HG02870 (cell line): ENCODE data around the gene SMARCAL1.

Experiments
- ATAC-seq: cut with Tn5 transposase; IDR thresholded peaks from one replicate; pipeline ENCODE4 v1.9.1; 2021; ENCODE audit warnings: mild to moderate bottlenecking, moderate library complexity; ENCODE audit not compliant: unreplicated experiment

Gene SMARCAL1

GRCh38 chr2:216426166-216426777, 14.0 kb downstream of the SMARCAL1 start:
- no peak for ATAC-seq

DNA sequence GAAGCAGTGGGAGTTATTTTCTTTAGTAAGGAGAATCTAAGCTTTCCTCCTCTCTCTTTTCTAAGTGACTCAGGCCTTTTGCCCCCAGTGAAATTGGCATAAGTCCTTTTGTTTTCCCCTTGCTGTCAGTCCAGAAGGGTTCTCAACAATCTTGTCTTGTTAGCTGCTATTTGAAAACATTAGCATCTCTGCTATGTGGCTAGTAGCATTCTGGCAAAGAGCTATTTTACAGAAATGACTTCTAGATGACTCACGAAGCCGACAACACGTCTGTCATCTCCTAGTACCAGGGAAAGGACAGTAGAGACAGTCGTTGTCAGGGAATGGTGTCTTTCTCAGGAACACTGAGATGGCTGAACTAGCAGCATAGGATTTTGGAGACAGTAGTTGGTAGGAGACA, 14.7 kb downstream of the SMARCAL1 start:
- ATAC-seq = no peak

DNA sequence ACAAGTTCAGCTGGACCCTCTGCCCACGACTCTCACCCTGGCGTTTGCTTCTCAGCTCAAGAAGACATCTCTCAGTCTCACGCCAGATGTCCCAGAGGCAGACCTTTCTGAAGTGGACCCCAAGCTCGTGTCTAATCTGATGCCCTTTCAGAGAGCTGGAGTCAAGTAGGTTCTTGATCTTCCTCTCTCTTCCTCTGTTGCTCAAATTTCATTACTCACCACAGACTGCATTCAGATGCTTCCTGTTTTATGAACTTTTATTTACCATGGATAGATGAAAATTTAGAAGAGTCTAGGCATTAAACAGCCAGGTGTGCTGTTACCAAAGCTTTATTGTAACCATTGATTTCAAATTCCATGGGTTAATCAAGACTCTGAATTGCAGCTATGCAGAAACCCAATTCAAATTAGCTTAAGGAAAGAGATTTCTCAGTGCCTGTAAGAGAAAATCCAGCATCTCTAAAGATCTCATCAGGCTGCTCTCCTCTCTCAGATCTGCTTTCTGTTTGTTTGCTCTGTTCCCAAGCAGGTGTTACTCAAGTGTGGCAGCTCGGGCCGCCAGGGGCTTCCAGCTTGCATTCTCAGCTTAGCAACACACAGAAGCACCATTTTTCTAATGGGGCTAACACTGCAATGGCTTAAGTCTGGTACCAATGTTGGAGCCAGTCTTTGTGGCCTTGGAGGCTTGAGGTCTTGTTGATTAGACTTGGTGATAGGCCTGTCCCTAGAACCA, 16.5 kb downstream of the SMARCAL1 start:
- ATAC-seq = no peak

GRCh38 chr2:216429428-216429827, 17.1 kb downstream of the SMARCAL1 start:
- ATAC-seq = no peak

- no peak for ATAC-seq
Observed at GRCh38 chr2:216430811-216431530, 18.7 kb downstream of the SMARCAL1 start.

DNA sequence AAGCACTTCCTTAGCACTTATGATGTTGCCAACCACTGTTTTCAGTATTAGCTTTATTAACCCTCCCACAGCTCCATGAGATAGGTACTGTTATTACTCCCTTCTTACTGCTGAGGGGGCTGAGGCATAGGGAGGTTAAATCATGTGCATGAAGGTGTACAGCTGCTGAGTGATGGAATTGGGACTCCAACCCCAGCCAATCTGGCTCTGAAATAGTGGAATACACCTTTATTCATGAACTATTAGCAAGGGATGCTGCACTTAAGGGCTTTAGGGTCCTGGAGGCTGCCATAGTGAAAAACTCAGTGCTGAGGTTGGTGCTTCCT, 19.2 kb downstream of the SMARCAL1 start:
- ATAC-seq = no peak

DNA sequence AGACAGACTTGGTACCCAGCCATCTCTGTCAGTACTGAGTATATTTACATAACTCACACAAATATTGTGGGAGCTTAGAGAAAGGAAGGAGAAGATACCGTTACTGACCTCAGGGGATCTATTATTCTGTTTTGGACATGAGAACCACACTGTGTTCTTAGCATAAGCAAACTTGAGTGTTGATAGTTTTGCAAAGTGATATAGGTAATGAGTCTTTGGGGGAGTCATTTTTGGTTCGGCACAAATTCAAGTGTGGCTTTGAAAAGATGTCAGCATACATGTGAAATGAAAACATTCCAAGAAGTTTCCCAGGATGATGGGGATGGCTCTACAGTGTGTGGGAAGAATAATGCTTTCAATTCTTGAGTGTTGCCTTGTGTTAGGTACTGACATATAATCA, 24.1 kb downstream of the SMARCAL1 start:
- no peak for ATAC-seq

DNA sequence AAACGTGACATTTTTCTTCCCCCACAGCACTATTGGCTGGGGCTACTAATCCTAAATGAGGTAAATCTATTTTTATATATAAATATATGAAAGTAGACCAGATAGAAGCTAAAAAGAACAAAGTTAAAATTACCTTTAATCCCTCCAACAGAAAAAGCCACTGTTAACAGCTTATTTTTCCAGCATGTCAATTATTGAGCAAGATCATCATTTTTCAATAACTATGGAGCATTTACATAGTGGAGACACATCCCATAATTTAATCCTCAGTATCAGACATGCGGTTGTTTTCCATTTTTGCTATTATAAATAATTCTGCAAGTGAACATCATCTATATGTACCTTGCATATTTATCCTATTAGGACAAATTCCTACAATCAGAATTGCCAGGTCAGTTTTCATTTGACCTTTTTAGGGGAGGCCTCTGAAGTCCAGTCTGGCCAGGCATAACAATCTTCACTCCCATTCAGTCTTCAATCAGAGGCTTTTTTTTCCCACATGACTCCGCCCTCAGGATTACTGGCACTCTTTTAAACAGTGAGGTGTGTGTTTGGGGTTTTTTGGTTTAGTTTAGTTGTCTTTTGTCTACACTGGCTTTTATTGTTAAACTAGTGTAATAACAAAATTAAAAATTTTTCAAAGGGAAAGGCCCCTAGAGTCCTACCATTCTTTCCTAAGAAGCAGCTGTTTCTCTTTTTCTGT, 29.2 kb downstream of the SMARCAL1 start:
- ATAC-seq = no peak

DNA sequence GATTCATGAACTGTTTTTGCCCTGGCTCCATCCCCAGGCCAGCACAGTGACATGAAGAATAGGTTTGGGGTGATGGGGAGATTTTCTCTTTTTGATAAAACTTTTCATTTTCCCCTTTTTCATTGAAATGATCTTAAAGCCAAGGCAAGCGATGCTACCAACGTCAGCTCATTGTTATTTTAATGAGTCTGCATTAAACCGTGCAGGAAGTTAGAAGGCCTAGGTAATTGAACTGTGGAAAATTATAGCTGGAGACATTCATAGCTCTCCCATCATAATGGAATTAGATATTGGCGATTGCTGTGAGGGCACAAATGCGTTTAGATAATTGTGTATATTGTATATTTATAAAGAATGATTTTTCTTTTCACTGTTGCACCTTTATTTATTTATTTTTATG, 33.2 kb downstream of the SMARCAL1 start:
- ATAC-seq = no peak

DNA sequence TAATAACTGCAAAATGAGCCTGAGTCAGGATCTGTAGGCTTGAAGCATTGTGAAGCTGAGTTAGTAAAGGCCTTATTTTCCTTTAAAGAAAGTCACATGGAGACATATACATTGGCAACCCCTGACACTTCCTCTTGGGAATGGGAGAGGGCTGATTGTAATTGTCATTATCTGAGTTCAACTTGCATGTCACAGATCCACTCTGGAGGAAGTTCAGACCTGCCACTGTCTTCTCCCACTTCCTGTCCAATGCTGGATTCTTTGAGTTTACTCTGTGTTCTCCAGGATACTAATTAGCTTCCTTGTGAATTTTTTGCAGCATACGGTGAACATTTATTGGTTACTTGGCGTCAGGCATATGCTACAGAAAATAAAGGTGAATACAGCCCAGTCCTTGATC, 34.1 kb downstream of the SMARCAL1 start:
- ATAC-seq = no peak

- ATAC-seq = no peak
Observed at GRCh38 chr2:216447293-216447692, 35.0 kb downstream of the SMARCAL1 start.

- no peak for ATAC-seq
Observed at GRCh38 chr2:216448829-216449228, 36.5 kb downstream of the SMARCAL1 start.

DNA sequence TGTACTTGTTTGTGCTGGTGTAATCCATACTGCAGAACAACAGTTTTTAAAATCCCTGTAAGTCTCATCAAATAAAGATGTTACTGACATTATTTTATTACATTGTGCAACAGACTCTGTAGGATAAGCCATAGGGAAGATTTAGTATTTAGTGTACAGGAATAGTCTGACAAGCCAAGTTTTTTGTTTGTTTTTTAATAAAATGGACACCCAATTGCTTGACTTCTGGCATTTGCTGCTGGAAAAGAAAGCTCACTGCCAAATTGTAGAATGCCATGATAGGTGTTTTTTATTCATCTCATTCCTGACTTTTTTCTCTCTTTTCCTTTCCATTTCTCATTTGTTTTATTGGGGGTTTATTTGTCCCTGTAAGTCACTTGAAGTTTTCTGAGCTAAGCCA, 38.1 kb downstream of the SMARCAL1 start:
- ATAC-seq = no peak

- no peak for ATAC-seq
Observed at GRCh38 chr2:216450784-216451183, 38.5 kb downstream of the SMARCAL1 start.

DNA sequence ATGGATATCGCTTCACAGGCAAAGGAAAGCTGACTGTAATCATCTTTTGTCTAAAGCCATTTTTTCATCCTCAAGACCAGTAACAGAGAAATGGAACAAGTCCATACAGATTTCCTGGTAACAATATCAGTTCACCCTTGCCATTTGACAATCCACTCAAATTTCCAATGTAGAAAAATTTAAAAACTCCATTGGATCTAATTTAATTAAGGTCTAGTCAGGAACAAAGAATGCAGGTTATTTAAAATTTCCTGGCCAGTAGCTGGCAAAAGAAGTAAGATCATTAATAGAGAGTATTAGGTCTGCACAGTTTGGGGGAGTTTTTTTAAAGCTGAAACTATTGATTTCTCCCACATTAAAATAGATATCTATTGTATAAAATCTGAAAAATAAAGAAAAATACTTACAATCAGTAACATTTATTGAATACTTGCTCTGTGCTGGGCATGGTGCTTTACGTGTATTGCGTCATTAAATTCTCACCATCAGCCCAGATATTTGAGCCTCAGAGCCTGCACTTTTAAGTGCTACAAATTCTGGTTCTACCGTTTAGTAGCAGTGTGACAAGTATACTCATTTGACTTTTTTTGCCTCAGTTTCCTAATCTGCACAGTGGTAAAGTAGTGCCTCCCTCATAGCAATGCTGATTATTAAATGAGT, 41.8 kb downstream of the SMARCAL1 start:
- no peak for ATAC-seq

DNA sequence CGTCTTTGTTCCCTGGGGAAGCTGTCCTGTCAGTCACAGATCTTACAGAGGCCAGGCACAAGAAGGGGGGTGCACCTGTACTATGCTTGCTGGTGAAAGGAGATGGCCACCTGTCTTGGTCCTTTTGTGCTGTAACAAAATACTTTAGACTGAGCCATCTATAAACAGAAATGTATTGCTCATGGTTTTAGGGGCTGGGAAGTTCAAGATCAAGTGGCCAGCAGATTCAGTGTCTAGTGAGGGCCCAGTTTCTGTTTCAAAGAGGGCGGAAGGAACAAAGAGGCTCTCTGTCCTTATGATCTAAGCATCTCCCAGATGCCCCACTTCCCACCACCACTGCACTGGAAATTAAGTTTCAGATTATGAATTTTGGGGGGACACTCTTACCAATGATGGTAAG, 50.9 kb downstream of the SMARCAL1 start:
- ATAC-seq = no peak

GRCh38 chr2:216464104-216464720, 51.9 kb downstream of the SMARCAL1 start:
- no peak for ATAC-seq

DNA sequence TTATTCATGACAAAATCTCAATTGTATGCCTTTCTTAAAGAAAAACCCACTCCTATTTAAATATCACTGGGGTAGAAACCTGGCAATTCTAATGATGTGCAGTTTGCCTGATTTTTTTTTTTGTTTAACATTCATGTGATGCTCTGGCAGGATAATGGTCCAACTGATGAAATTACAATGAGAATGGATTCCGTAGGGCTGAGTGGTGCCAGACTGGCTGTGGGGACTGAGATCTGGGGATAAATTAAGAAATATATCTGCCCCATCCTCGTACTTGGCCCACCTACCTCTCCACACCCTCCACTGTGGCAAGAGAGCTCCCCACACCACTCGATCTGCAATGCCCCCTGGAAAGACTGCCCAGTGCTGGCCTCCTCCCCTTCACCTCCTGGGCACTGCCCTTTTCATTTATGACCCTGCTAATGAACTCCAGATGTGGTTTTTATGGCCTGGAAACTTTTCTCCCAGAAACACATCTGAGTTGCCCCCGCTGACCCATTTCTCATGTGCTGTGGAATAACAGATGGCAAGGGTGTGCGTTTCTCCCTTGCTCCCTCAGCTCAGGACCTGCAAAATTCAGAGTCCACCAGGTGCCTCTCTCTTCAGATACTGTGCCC, 53.4 kb downstream of the SMARCAL1 start:
- ATAC-seq = no peak

DNA sequence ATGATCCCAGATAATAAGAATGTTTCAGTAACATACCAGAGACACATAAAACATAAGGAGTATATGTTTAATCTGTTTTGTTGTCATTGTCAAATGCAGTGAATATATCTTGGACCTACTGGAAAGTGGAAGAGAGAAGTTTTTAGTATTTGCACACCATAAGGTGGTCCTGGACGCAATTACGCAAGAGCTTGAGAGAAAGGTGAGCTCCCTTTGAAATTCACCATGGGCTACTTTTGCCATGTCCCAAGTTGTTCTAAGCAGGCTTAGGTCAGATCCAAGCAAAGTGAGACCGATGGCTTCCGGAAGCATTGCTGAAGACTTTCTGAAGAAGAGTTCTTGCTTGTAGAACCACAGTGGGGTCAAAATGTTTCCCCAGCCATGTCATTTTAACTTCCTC, 55.6 kb downstream of the SMARCAL1 start:
- no peak for ATAC-seq

DNA sequence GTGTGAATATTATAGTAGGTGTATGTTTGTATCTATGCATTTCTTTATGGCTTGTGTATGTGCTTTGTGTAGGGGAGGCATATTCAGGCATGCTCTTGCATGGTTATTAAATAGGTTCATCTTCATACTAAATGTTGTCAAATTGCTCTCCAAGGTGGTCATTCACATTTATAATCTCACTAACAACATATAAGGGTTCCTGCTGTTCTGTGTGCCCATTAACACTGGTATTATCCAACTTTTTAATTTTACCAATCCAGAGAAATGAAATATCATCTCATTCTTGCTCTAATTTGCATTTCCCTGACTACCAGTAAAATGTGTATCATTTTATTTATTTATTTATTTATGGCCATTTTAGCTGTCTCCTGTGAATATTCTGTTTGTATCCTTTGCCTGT, 57.4 kb downstream of the SMARCAL1 start:
- no peak for ATAC-seq
